Subcutaneous adipose tissue (tissue), 4 donors: ENCODE data around the gene SLC6A8. TPM values are rescaled to one million over a fixed set of nuclear protein-coding genes. Genes with fewer than 3 reads are reported as not detected.

ENCODE experiments used
- CTCF ChIP-seq: fragments of 450-650 bp; IDR thresholded peaks from one replicate; pipeline ENCODE4 v1.5.1; 2016; ENCODE audit warnings: low read depth, mild to moderate bottlenecking, control low read depth, antibody characterized with exemption, moderate library complexity
- total RNA-seq, 4 donors: library from RNA; depleted of rRNA; stranded (reverse); fragments of >200 nt; gene quantifications; one replicate each; pipeline ENCODE4 v1.1.0, GENCODE V29; 2016

Gene SLC6A8
- total RNA-seq, 4 donors from 2014 or later: 20.2 to 98.0 (median 30.6) TPM

- TF ChIP-seq CTCF: no peak
Observed at GRCh38 chrX:153650959-153651358, 36.8 kb upstream of the SLC6A8 start.

GRCh38 chrX:153651540-153652079 is 36.1 kb upstream of the SLC6A8 start:
- no peak for TF ChIP-seq CTCF

GRCh38 chrX:153653556-153653955 is 34.2 kb upstream of the SLC6A8 start:
- no peak for TF ChIP-seq CTCF

- no peak for TF ChIP-seq CTCF
Observed at GRCh38 chrX:153657161-153657560, 30.6 kb upstream of the SLC6A8 start.

- no peak for TF ChIP-seq CTCF
Observed at GRCh38 chrX:153659268-153659667, 28.5 kb upstream of the SLC6A8 start.

GRCh38 chrX:153662266-153662665 is 25.5 kb upstream of the SLC6A8 start:
- no peak for TF ChIP-seq CTCF

GRCh38 chrX:153665726-153666306 is 21.9 kb upstream of the SLC6A8 start:
- no peak for TF ChIP-seq CTCF
